HCT116 (cell line): ENCODE results near the gene LGALS12. TPM values are rescaled to one million over a fixed set of nuclear protein-coding genes. Genes with fewer than 3 reads are reported as not detected.

Experiments used
- ATAC-seq: fragments of 200-7000 bp; cut with Tn5 transposase; 2 replicates; pipeline ENCODE4 v1.9.1; 2020; ENCODE audit warnings: mild to moderate bottlenecking, moderate library complexity
- BruUV-seq: library from RNA; stranded (reverse); fragments of 400-500 nt; replicated peaks from 2 replicates; lab custom pipeline; 2021; lab: Mats Ljungman, UMichigan
- CTCF ChIA-PET: fragments of 300-600 bp; sonication (Branson Sonifier 250); formaldehyde crosslinking; loops from one replicate; lab custom pipeline; 2021; ENCODE audit warnings: antibody characterized with exemption; lab: Charles Lee
- POLR2A ChIA-PET: fragments of 300-600, 350-600 bp; sonication (Branson Sonifier 250); formaldehyde crosslinking; loops from one replicate; lab custom pipeline; 2021; ENCODE audit warnings: antibody characterized with exemption; lab: Charles Lee
- RAD21 ChIA-PET, 2 experiments: fragments of 300-600 bp; sonication (Branson Sonifier 250); formaldehyde crosslinking; loops; one replicate each; lab custom pipeline; 2023; ENCODE audit warnings: low total read pairs in 2 of 2; ENCODE audit not compliant: uncharacterized antibody in 2 of 2, unreplicated experiment in 2 of 2, low non-redundant PET in 1 of 2; lab: Charles Lee
- DNase-seq: peaks from one replicate; pipeline ENCODE4 v3.0.0-alpha.2; 2010; ENCODE audit warnings: low read depth, low spot score
- H2AFZ ChIP-seq: fragments of 200-600 bp; shearing (Covaris generic), sonication (generic); 2 replicates; pipeline ENCODE4 v1.6.1; 2017; ENCODE audit warnings: low read depth, mixed run types, mixed read lengths, antibody characterized with exemption, low read length; ENCODE audit not compliant: poor library complexity, severe bottlenecking
- H3K27ac ChIP-seq: 2 replicates; pipeline ENCODE4 v1.5.1; 2012; ENCODE audit warnings: low read depth, low read length
- H3K27me3 ChIP-seq: fragments of 200-600 bp; sonication (generic); 2 replicates; pipeline ENCODE4 v1.6.1; 2016; ENCODE audit warnings: mixed run types, low read length, mixed read lengths; ENCODE audit not compliant: insufficient read depth
- H3K36me3 ChIP-seq, 2 experiments: fragments of 200-500 bp in 1 of 2; fragments of 200-600 bp in 1 of 2; sonication (Bioruptor generic) in 1 of 2; sonication (generic) in 1 of 2; 2 replicates each; pipeline versions ENCODE4 v1.5.1 to v1.6.1; 2014 to 2016; ENCODE audit warnings: low read length in 2 of 2, inconsistent platforms in 1 of 2, mixed read lengths in 1 of 2, mixed run types in 1 of 2; ENCODE audit not compliant: insufficient read depth in 2 of 2, control insufficient read depth in 1 of 2
- H3K4me1 ChIP-seq, 2 experiments: fragments of 200-600 bp in 1 of 2; sonication (generic) in 1 of 2; 2 replicates each; pipeline versions ENCODE4 v1.5.1 to v1.6.1; 2012 to 2017; ENCODE audit warnings: low read length in 2 of 2, inconsistent platforms in 1 of 2, mild to moderate bottlenecking in 1 of 2, mixed read lengths in 1 of 2, mixed run types in 1 of 2, moderate library complexity in 1 of 2; ENCODE audit not compliant: insufficient read depth in 2 of 2, control insufficient read depth in 1 of 2
- H3K4me2 ChIP-seq: fragments of 200-600 bp; sonication (generic); 2 replicates; pipeline ENCODE4 v1.6.1; 2017; ENCODE audit warnings: mixed run types, low read length, mixed read lengths
- H3K4me3 ChIP-seq, 2 experiments: fragments of 200-600 bp in 1 of 2; sonication (generic) in 1 of 2; replicated peaks in 1 of 2; 2 replicates each; pipeline ENCODE4 v1.5.1; 2011 to 2016; ENCODE audit warnings: low read length in 2 of 2, control low read depth in 1 of 2, low read depth in 1 of 2, mild to moderate bottlenecking in 1 of 2, mixed read lengths in 1 of 2, mixed run types in 1 of 2
- H3K79me2 ChIP-seq: fragments of 200-600 bp; sonication (generic); 2 replicates; pipeline ENCODE4 v1.6.1; 2017; ENCODE audit warnings: mild to moderate bottlenecking, mixed run types, low read length, moderate library complexity, mixed read lengths; ENCODE audit not compliant: insufficient read depth
- H3K9ac ChIP-seq: fragments of 200-600 bp; sonication (generic); 2 replicates; pipeline ENCODE4 v1.6.1; 2016; ENCODE audit warnings: low read length, mixed read lengths
- H3K9me2 ChIP-seq: fragments of 200-600 bp; sonication (generic), shearing (Covaris generic); 2 replicates; pipeline ENCODE4 v1.6.1; 2017; ENCODE audit warnings: mixed run types, mild to moderate bottlenecking, moderate library complexity; ENCODE audit not compliant: insufficient read depth
- H3K9me3 ChIP-seq, 2 experiments: fragments of 200-500 bp in 1 of 2; fragments of 200-600 bp in 1 of 2; sonication (Bioruptor generic) in 1 of 2; sonication (generic) in 1 of 2; 2 replicates each; pipeline ENCODE4 v1.6.1; 2014 to 2017; ENCODE audit warnings: low read length in 2 of 2, mixed read lengths in 2 of 2, inconsistent platforms in 1 of 2, low read depth in 1 of 2, mild to moderate bottlenecking in 1 of 2, mixed run types in 1 of 2, moderate library complexity in 1 of 2; ENCODE audit not compliant: control insufficient read depth in 1 of 2, insufficient read depth in 1 of 2
- H4K20me1 ChIP-seq: fragments of 200-600 bp; sonication (generic), shearing (Covaris generic); 2 replicates; pipeline ENCODE4 v1.6.1; 2017; ENCODE audit warnings: mixed run types, mild to moderate bottlenecking, moderate library complexity; ENCODE audit not compliant: insufficient read depth
- CTCF ChIP-seq, 3 experiments: fragments of 200-600 bp in 1 of 3; sonication (generic) in 1 of 3; IDR thresholded peaks in 2 of 3; conservative IDR thresholded peaks in 1 of 3; 2 replicates each; pipeline ENCODE4 v1.5.1; 2012 to 2017; ENCODE audit warnings: low read depth in 2 of 3, low read length in 2 of 3, antibody characterized with exemption in 1 of 3, borderline replicate concordance in 1 of 3, control low read depth in 1 of 3, mild to moderate bottlenecking in 1 of 3, mixed read lengths in 1 of 3, mixed run types in 1 of 3, moderate library complexity in 1 of 3; ENCODE audit not compliant: insufficient read depth in 1 of 3
- EZH2 ChIP-seq: fragments of 200-600 bp; sonication (generic); IDR thresholded peaks from 2 replicates; pipeline ENCODE4 v1.6.1; 2017; ENCODE audit warnings: antibody characterized with exemption, mixed run types
- JUND ChIP-seq: IDR thresholded peaks from 2 replicates; pipeline ENCODE4 v1.6.1; 2012
- YY1 ChIP-seq: IDR thresholded peaks from 2 replicates; pipeline ENCODE4 v1.6.1; 2011; ENCODE audit warnings: low read length, low read depth, moderate library complexity, mild to moderate bottlenecking; ENCODE audit not compliant: insufficient replicate concordance; ENCODE audit errors: extremely low read depth
- ZBTB33 ChIP-seq: IDR thresholded peaks from 2 replicates; pipeline ENCODE4 v1.6.1; 2011; ENCODE audit warnings: mild to moderate bottlenecking, low read length, moderate library complexity; ENCODE audit not compliant: insufficient replicate concordance; ENCODE audit errors: extremely low read depth
- ZNF274 ChIP-seq: fragments of 200-500 bp; sonication (Bioruptor generic); IDR thresholded peaks from 2 replicates; pipeline ENCODE4 v1.6.1; 2014; ENCODE audit warnings: mild to moderate bottlenecking, low read depth, low read length, inconsistent platforms
- intact Hi-C: fragments of 100-400 bp; cut with micrococcal nuclease; formaldehyde crosslinking; loops from 2 replicates; pipeline ENCODE4 v1.10.0; 2022
- total RNA-seq: library from RNA; stranded (reverse); gene quantifications from one replicate; pipeline ENCODE4 v1.2.1, GENCODE V29; 2021; ENCODE audit not compliant: unreplicated experiment

The LGALS12 gene
- total RNA-seq, 1 experiment from 2014 or later: not detected

DNA sequence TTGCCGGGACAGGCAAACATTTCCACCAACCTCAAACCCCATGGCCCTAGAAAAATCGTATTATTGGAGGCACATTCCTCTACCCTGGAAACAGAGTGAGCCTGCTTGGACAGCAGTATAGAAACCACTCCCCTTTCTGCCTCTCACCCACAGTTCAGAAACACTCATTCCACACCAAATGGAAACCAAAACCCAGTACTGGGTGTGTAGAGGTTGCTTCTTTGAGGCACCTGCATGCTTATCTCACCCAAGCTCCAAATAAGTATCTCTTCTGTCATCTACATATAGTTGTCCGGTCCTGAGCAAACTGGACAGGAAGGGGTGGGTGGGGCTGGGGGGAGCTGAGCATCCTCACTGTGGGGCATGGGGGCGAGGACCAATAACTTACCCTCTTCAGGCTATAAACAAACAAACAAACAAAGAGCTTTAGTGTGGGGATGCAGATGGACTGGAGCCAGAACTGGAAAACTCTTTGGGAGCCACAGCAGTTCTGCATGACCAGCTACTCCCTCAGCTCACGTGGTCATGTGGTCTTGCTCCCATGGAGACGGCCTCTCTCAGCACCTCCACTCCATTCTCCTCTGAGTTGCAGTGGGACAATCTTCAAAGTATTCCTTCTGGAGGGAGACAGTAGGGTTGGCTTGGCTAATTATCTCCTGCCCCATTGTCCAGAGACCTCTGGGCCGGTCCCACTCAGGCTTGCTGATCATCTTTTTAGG is 58.3 kb downstream of the LGALS12 start:
- Histone ChIP-seq H3K4me2 (no peak overlapping the region), H3K27ac (no peak overlapping the region), H3K27me3 (no peaks in the 10 kb centered on the region), H4K20me1 (no peaks in the 10 kb centered on the region), H2AFZ (no peak overlapping the region), H3K4me3 (no peak overlapping the region), H3K9me2 (no peaks in the 10 kb centered on the region), H3K9me3 (no peaks in the 10 kb centered on the region), H3K36me3 (no peaks in the 10 kb centered on the region), H3K4me1 (peaks cover 17 to 33% of the 10 kb centered on the region in 2 experiments), H3K9ac (no peak overlapping the region), H3K79me2 (no peaks in the 10 kb centered on the region)
- BruUV-seq: no TSS peak
- ChIA-PET RAD21 (no interaction called here), CTCF (no interaction called here), POLR2A (no interaction called here)
- intact Hi-C loops: no loop called here
- ATAC-seq (no peak), DNase-seq (no peak)
- TF ChIP-seq ZNF274: no peak
- no peak for TF ChIP-seq YY1
- TF ChIP-seq CTCF (IDR thresholded peaks at IDR 0.05 in 2 of 3, conservative IDR thresholded peaks at IDR 0.05 in 1 of 3; ENCODE audit: borderline replicate concordance in 1 of 3, insufficient read depth in 1 of 3, low read depth in 2 of 3, low read length in 2 of 3): no peak
- no peak for TF ChIP-seq JUND
- no peak for TF ChIP-seq EZH2
- TF ChIP-seq ZBTB33: no peak
